Right renal cortex interstitium (tissue), 3 donors: ENCODE data around the gene SSX2IP. TPM values are rescaled to one million over a fixed set of nuclear protein-coding genes. Genes with fewer than 3 reads are reported as not detected.
"Not testable (repeated sequence)": the region's sequence is repeated elsewhere in the genome, so short reads cannot be mapped to it uniquely, and the experiment has no call there.

Experiments used
- DNase-seq, 3 donors: peaks; one replicate each; pipeline ENCODE4 v3.0.0-alpha.2; 2013; ENCODE audit warnings: low read depth in 3 of 3, low spot score in 2 of 3
- polyA plus RNA-seq, 3 donors: library from polyadenylated mRNA; unstranded; fragments of 120-200 nt; gene quantifications; one replicate each; pipeline ENCODE4 v1.2.1, GENCODE V29; 2013; ENCODE audit not compliant: insufficient read length in 3 of 3

The SSX2IP gene, protein sequence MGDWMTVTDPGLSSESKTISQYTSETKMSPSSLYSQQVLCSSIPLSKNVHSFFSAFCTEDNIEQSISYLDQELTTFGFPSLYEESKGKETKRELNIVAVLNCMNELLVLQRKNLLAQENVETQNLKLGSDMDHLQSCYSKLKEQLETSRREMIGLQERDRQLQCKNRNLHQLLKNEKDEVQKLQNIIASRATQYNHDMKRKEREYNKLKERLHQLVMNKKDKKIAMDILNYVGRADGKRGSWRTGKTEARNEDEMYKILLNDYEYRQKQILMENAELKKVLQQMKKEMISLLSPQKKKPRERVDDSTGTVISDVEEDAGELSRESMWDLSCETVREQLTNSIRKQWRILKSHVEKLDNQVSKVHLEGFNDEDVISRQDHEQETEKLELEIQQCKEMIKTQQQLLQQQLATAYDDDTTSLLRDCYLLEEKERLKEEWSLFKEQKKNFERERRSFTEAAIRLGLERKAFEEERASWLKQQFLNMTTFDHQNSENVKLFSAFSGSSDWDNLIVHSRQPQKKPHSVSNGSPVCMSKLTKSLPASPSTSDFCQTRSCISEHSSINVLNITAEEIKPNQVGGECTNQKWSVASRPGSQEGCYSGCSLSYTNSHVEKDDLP
- 10 to 100 TPM; 39.4 to 41.2 (median 40.4) TPM for polyA plus RNA-seq

DNA sequence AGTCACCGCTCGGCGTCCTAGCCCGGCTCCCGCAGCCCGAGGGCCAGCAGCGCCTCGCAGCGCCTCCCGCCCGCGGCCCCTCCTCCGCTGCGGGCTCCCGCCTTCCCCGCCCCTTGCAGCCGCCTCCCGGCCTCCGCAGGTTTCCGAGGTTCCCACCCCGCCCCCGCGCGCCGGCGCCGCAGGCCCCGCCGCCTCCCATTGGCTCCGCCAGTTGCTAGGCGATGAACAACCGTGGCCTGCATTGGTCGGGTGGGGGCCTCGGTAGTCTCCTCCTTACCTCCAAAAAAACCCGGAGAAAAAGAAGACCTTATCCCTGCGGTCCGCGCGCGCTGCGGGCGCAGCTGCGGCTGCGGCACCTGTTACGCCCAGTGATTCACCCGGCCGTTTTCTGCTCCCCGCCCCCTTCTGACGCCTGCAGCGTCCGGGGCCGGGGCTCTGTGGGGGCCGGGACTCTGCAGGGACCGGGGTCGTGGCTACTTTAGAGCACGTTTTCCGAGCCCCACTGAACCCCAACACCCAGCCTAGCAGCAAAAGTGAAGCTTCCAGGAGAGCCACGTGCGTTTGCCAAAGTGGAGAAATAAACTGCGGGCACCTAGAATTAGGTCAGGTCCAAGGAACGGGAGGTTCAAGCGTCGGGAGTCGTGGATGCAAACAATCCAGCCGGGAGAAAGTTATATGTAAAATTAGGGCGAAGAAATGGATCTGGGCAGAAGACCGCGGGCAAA lies at the start of gene SSX2IP:
Gene SSX2IP, minus strand, starts transcription at position 65 of the 725 bp plus-strand sequence. CDS start 19,242 bp downstream, outside the sequence.
- peak; percentile 88 to 94 (median 93) for DNase-seq

DNA sequence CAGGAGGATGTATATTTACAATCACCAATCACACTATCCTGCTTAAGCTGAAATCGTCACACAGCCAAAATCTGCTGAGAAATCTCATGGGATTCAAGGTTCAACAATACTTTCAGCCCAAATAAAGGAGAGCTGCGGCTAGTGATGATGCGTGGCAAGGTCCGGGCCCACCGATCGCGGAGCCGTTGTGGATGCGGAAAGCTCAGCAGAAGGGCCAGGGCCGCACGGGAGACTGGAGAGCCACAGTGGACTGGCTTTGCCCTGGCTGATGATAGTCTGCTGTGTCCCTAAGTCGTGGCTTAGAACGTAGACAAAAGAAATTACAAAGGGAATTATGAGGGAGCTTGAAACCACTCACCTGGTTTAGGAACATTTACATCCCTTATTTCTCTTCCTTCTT lies 48.0 kb upstream of the SSX2IP start:
- no peak for DNase-seq

DNA sequence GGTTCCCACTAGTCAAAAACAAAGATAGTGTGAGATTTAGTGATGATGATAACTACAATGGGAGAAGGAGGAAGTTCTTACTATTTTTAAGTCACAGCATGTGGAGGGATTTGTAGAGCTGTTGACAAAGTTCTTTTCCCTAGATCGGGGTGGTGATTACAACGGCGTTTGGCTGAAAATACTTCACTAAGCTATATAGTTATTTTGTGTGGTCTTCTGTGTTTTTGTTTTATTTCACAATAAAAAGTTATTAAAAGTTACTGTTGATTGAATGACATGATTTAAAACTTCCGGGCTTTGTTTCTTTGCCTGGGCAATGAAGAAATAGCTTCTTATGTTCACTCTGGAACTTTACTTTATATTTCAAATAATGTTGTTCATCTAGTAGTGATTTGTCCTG lies 47.3 kb upstream of the SSX2IP start:
- DNase-seq, result no peak

DNA sequence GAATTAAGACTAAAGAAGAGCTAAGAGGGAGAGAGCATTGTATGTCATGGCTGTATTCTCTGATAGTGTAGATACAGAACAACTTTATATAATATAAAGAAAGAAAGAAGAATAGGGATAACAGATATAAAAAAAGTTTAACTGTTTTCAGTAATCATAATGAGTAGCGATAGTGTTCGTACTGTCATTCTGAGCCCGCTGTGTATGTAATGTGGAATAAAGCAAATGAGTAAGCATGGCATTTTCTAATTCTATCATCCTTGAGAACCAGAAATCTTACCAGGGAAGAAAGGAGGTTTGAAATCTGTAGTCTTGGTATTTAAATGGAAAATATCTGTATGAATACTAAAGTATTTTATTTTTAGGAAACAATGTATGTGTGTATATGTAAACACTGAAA lies 46.7 kb upstream of the SSX2IP start:
- DNase-seq, result no peak

DNA sequence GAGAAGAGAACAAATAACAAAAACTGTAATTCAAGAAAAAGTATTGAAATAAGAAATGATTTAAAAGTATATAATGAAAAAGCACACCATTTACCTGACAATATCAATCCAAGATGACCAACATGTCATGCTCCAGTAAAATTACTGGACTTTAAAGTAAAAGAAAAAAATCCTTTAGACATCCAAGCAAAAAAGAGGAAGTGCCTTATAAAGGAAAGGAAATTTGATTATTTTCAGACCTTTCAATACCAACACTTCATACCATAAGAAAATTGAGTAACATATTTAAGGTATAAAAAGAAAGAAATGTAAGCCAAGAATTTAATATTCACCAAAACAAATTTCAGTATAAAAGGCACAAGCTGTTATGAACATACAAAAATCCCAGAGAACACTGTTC lies 46.2 kb upstream of the SSX2IP start:
- DNase-seq, result no peak

DNA sequence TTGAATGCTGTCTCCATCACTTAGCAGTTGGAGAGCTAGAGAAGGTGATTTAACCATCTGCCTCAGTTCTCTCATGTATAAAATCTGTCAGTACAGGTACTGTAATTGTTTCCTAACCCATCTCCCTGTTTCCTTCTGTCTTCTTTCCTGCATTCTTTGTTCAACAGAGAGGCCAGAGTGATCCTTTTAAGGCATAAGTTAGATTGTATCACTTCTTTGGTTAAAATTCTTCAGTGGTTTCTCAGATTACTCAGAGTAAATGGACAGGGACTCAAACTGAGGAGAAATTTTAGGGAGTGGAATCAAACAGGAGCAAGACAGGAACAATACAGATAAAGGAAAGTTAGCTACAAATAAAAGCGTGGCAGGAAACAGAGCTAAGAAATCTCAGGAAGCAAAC lies 45.2 kb upstream of the SSX2IP start:
- no peak for DNase-seq

DNA sequence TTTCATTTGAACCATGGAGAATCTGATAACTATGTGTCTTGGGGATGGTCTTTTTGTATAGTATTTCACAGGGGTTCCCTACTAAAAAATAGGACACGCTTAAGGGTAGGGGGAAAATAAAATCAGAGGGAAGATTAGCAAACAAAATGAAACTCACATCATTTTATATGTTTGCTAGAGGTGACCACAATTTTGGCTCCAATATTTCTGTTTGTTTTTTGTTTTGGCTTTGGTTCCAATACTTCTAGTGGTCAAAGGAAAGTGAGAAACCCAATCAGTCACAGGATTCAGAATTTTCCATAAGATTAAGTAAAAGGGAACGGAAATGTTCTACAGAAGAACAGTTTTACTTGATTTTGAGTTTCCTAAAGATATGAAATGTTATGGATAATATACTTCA lies 42.3 kb upstream of the SSX2IP start:
- DNase-seq, result no peak

DNA sequence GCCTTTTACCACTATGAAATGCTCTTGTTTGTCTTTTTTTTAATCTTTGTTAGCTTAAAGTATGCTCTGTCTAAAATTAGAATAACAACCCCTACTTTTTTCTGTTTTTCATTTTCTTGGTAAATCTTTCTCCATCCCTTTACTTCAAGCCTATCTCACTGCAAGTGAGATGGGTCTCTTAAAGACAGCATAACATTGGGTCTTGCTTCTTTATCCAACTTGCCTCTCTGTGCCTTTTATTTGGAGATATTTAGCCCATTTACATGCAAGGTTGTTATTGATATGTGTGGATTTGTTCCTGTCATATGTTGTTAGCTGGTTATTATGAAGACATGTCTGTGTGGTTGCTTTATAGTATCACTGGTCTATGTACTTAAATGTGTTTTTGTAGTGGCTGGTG lies 41.3 kb upstream of the SSX2IP start:
- DNase-seq, result no peak

DNA sequence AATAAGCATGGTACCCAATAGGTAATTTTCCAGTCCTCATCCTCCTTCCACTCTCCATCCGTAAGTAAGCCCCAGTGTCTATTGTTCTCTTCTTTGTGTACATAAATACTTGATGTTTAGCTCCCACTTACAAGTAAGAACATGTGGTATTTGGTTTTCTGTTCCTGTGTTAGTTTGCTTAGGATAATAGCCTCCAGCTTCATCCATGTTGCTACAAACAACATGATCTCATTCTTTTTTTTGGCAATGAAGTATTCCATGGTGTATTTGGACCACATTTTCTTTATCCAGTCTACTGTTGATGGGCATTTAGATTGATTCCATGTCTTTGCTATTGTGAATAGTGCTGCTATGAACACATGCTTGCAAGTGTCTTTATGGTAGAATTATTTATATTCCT lies 37.5 kb upstream of the SSX2IP start:
- not testable (repeated sequence) for DNase-seq

DNA sequence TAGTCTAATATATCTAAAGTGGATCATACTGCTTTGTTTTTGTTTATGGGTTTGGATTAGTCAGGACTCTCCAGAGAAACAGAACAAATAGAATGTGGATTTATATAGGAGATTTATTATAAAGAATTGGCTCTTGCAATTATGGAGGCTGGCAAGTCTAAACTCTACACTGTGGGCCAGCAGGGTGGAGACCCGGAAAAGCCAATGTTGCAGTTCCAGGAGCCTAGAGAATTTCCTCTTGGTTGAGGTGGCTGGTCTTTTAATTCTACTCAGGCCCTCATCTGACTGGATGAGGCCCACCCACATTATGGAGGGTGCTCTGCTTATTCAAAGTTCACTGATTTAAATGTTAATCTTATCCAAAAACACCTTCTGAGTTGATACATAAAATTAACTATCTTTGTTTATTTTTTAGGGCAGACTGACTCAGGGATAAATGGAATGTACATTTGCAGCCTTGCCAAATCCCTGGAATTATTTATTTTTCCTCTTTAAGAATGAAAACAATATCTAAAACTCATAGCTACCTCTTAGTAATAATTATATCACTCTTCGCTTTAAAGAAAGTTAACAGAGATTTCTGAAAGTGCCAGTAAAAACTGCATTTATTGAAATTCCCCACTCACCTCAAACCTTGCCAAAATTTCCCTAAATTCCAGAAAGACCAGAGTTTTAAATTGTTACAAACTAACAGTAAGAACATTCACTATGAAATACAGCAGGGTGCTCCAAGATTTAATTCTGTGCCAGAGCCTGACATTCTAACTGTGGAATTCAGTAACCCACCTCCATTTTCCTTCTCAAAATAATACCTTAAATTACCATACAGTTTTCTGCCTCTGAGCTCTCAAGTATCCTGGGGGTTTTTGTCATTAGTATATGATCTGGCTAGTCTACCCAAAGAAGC lies 36.6 kb upstream of the SSX2IP start:
- DNase-seq, result no peak

DNA sequence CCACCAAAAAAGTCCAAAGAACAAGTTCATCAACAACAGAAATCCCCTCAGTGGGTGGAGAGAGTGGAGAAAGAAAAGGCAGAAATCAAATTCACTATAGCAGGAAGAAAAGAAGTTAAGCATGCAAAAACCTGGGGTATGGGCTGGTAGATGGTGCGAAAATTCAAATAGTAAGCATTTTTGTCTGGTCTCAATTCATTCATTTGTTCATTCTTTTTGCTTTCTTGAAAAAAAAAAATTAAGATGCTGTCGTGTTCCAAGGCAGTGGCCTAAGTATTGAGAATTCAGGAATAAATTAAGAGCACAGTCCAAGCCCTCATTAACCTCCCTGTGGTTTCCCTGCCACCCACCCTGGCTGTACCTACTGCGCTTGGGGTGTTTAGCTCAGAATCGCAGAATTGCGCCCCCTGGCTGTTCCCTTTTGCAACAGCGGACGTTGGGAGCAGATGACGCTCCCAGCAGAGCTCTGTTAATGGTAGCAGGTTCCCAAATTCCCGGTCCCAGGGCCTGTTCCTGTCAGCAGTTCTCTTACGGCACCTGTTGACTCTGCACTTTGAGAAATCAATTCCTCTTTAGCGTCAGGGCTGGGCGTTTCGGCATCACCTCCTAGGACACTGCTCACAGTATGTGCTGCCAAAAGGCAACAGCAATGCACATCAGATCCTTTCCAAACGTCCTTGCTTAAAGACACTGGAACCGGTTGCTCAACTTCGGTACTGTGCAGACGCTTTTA lies 34.0 kb upstream of the SSX2IP start:
- DNase-seq, result no peak

DNA sequence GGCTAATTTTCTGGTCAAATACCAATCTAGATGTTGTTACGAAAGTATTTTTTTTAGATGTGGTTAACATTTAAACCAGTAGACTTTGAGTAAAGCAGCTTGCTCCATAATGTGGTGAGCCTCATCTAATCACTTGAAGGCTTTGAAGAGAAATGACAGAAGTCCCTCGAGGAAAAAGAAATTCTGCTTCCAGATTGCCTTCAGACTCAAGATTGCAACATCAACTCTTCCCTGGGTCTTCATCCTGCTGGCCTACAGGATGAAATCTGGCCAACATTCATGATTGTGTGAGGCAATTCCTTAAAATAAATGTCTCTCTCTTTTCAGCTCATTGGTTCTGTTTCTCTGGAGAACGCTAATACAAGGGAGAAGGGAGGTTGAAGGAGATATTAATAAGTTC lies 32.5 kb upstream of the SSX2IP start:
- DNase-seq, result no peak

DNA sequence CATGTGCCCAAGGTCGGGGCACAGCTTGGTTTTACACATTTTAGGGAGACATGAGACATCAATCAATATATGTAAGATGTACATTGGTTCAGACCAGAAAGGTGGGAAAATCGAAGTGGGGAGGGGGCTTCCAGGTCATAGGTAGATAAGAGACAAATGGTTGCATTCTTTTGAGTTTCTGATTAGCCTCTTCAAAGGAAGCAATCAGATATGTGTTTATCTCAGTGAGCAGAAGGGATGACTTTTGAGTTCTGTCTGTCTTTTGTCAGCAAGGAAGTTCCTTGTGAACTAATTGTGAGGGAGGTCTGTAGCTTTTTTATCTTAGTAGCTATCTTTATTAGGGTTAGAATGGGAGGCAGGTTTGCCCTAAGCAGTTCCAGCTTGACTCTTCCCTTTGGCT lies 31.6 kb upstream of the SSX2IP start:
- DNase-seq, result not testable (repeated sequence)

DNA sequence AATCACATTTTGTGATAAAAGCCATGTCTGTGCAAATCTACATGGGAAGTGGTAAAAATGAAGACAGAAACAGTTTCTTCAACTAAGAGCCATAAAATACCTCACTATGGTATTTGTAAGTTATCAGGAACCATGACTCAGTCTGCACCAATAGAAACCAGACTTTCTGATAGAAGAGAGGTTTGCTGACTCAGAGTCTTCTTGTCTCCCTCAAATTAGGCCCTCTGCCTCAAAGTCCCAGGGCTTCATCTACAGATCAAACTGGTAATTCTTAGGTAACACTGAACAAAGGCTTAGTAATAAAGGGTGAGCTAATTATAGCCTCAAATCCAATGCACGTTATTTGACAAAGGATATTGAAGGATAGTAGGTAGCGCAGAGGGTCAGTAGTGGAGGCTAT lies 30.9 kb upstream of the SSX2IP start:
- no peak for DNase-seq

DNA sequence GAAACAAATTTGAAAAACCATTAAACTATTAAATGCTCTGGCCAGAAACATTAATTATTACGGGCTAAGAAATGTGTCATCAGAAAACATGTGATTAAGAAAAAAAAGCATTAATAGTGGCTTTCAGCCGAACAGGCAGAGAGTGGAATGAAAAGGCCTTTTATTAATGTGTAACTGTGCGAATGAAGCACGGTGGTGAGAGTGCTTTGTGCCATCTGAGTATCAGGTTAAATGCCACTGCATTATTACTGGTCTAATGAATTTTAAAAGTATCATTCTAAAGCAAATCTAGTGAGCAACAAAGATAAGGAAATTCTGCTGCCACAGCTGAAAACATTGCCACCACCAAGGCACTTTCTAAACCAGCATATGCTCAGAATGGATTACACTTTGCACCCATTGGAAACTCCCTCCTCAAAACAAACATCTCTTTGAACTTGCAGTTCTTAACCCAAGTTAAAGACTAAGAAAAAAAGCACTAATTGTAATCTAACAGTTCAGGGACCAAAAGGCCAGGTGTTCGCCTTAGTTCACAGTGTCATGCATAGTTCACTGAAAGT lies 30.0 kb upstream of the SSX2IP start:
- DNase-seq, result no peak

DNA sequence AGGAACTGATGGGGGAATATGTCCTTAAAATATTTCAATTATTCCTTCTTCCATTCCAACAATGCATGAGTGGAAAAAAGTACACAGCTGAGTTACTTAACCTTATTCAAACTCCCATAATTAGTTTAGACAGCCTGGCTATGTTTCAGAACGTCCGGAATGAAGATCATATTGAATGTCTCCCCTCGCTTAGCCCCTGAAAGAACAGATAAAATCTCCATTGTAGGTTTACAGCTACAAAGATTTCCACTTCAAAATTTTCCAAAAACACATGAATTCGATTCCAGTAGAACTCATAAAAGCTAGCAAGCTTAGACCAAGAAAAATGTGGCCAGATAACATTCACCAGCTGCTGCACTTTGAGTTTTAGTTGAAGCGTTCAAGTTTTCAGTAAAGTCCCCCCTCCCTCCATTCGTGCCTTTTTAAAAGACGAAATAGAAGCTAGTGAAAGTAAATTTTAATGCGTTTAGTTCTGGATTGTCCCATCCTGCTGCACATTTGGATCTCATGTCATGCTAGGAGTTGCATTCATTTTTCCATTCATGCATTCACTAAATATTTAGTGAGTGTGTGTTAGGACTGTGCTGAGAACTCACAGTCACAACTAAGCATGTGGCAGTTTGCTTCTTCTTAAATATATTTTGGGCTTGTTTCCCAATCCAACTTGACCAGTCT lies 29.4 kb upstream of the SSX2IP start:
- peak in 2 of 3 donors; percentile 61 to 67 for DNase-seq

DNA sequence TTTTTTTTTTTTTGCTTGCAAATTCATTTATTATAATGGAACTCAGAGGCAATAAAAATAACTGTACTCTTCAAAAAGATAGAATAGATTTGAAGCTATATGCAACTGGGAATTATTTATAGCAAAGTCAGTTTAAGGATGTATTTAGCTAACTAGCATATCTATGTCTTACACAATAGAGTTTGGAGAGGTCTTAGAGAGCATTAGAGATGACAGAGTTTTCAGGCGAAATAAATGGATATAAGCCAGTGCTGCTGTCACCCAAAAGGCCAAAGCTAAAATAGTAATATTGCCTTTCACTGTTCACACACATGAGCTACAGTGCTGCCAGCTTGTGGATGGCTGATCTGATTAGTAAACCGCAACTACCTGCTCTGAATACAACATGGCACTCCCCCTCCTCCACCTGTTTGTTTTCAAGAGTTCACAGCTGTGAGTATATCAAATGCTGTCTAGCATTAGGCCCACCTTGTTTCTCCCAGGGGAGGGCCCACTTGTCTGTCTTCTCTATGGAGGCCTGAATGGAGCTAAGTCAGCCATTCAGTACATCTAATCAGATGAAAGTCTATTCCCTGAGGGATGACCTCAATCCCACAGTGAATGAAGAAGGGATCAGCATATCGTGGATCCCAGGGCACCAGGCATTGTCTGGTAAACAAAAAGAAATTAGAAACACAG lies 25.2 kb upstream of the SSX2IP start:
- no peak for DNase-seq

DNA sequence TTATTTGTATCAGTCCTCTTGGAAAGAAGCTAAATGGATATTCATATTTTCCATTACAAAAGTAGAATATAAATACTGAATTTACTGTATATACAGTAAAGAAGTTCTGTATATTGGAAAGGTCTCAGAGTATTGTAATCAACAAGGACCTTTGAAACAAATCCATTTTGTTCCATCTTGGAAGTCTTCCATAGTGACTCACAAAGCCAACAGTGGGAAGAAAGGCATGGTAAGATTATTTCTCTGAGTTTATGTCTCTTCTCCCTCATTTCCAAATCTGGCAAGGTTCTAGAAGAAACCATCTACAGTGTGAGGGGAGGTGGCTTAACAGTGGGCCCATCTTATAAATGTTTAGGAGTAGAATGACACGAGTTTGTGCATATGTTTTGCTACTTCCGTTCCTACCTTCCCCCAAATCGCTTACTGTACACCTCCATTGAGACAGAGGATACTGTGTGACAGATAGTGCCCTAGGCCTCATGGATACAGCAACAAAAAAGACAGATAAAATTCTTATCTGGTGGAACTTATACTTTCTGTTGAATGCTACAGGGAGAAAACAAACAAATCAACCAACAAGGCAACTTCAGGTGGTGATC lies 22.1 kb upstream of the SSX2IP start:
- no peak for DNase-seq
